ENCODE data around the gene CYP19A1. TPM values are rescaled to one million over a fixed set of nuclear protein-coding genes. Genes with fewer than 3 reads are reported as not detected.

The CYP19A1 gene
- total RNA-seq, 4 donors from 2014 or later, result 0.38 TPM; not detected in 3

DNA sequence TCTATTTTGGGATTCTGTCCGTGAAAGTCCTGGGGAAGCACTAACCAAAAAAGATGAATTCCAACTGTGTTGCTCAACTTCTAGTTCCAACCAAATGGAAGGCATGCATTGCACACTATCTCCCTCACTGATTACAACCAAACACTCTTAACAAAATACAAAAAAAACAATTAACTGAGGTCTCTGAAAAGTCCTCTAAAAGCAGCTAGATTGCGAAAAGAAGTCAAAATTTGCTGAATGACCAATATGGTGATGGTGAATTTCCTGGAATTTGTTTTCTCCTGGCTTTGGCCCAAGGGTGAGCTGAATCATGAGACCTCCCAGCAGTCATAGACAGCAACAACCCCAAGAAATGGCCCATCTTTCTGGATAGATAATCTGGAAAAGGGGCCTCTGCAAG is 28.3 kb downstream of the CYP19A1 start:
- H3K27me3 ChIP-seq, result peaks cover 0 to 14% (median 0%) of the 10 kb centered on the region in 4 donors
- H3K36me3 ChIP-seq, result no peaks in the 10 kb centered on the region
- no peak overlapping the region for H3K4me3 ChIP-seq
- intact Hi-C loops (cut with DNase I), result no loop called here
- 58 to 71% methylated on average over 2 of the region's 2 CpGs for WGBS, 2 donors
- peak overlapping the region in 2 of 4 donors; percentile 41 to 62 for H3K27ac ChIP-seq
- DNase-seq, result no peak
- H3K9me3 ChIP-seq, result no peaks in the 10 kb centered on the region
- peaks cover 3 to 11% (median 8%) of the 10 kb centered on the region in 3 donors for H3K4me1 ChIP-seq
- TF ChIP-seq POLR2A (IDR thresholded peaks at IDR 0.05), result no peak
- TF ChIP-seq, protein P1, sequence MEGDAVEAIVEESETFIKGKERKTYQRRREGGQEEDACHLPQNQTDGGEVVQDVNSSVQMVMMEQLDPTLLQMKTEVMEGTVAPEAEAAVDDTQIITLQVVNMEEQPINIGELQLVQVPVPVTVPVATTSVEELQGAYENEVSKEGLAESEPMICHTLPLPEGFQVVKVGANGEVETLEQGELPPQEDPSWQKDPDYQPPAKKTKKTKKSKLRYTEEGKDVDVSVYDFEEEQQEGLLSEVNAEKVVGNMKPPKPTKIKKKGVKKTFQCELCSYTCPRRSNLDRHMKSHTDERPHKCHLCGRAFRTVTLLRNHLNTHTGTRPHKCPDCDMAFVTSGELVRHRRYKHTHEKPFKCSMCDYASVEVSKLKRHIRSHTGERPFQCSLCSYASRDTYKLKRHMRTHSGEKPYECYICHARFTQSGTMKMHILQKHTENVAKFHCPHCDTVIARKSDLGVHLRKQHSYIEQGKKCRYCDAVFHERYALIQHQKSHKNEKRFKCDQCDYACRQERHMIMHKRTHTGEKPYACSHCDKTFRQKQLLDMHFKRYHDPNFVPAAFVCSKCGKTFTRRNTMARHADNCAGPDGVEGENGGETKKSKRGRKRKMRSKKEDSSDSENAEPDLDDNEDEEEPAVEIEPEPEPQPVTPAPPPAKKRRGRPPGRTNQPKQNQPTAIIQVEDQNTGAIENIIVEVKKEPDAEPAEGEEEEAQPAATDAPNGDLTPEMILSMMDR (IDR thresholded peaks at IDR 0.05), result no peak

DNA sequence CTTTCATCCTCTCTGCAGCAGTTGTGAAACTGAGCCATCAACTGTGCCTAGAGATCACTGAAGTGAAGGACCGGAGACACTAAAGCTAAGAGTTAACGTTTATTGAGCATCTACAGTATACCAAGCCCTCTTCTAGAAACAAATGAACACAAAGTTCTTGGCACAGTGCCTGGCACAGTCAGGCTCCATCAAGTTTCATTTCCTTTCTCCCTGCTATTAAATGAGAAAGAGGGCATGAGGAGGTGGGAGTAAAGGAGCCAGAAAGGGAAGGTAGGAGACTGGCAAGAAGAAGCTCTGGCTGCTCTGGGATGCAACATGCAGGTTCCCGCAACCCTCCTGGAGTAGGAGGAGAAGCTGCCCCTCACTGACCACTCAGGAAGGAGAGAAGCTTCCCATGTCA is 30.6 kb downstream of the CYP19A1 start:
- Histone ChIP-seq H3K4me3 (no peak overlapping the region), H3K27ac (no peak overlapping the region), H3K4me1 (peaks cover 1 to 8% (median 8%) of the 10 kb centered on the region in 3 donors), H3K9me3 (no peaks in the 10 kb centered on the region), H3K36me3 (no peaks in the 10 kb centered on the region), H3K27me3 (peaks cover 0 to 18% (median 0%) of the 10 kb centered on the region in 4 donors)
- no peak for DNase-seq
- 0 to 76% methylated on average over 1 to 3 of the region's 3 CpGs for WGBS, 2 donors
- intact Hi-C loops (cut with DNase I), result no loop called here
- TF ChIP-seq, protein P1 (IDR thresholded peaks at IDR 0.05), result no peak
- no peak for TF ChIP-seq POLR2A (IDR thresholded peaks at IDR 0.05)

DNA sequence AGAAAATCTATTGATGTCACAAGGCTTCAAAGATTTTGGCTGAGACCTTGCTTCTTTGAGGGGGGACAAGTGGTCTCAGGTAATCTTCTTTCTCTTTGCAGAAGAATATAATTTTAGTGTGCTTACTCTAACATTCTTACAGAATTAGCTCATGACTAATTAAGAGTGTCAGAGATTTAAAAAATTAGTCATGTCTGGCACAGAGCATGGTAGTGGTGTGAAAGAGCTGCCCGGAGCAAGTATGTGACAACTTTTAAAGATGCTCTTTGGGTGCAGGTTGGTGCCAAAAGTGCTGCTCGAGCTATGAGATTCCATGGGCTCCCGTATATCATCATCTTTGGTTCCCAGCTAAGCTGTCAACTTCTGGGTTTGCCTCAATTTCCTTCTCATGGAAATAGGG is 31.1 kb downstream of the CYP19A1 start:
- peaks cover 0 to 8% (median 3%) of the 10 kb centered on the region in 3 donors for H3K4me1 ChIP-seq
- no peak for DNase-seq
- TF ChIP-seq, protein P1 (IDR thresholded peaks at IDR 0.05), result no peak
- TF ChIP-seq POLR2A (IDR thresholded peaks at IDR 0.05), result no peak
- no peak overlapping the region for H3K27ac ChIP-seq
- WGBS, 2 donors, result 38 to 47% methylated on average over 3 of the region's 3 CpGs
- intact Hi-C loops (cut with DNase I), result no loop called here
- no peak overlapping the region for H3K4me3 ChIP-seq
- peaks cover 0 to 18% (median 0%) of the 10 kb centered on the region in 4 donors for H3K27me3 ChIP-seq
- H3K36me3 ChIP-seq, result no peaks in the 10 kb centered on the region
- H3K9me3 ChIP-seq, result no peaks in the 10 kb centered on the region

DNA sequence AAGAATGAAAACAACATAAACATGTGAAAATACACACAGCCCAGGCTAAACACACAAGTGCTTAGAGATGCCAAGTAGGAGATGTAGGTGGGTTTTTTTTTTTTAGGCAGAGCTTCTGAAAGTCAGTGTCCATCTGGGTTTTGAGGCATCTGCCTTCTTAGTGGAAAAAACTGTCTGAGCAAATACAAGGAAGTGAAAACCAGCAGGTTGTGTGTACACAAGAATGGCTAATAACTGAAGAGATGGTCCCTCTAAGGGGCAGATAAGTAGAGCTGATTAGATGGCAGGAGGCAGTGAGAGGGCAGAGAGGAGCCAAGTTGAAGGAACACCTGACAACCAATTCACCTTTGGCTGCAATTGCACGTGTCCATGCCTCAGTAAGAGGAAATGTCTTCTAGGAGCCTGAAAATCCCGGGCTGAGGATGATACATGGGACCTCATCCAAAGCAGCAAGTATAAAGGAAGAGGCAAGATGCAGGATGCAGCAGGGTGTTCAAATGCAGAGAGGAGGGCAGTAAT is 34.9 kb downstream of the CYP19A1 start:
- Histone ChIP-seq H3K36me3 (no peaks in the 10 kb centered on the region), H3K27ac (no peak overlapping the region), H3K4me3 (no peak overlapping the region), H3K27me3 (peaks cover 0 to 23% (median 0%) of the 10 kb centered on the region in 4 donors), H3K9me3 (no peaks in the 10 kb centered on the region), H3K4me1 (peaks cover 0 to 12% (median 9%) of the 10 kb centered on the region in 3 donors)
- DNase-seq, result no peak
- 55 to 73% methylated on average over 2 of the region's 2 CpGs for WGBS, 2 donors
- intact Hi-C loops (cut with DNase I), result no loop called here
- TF ChIP-seq, protein P1 (IDR thresholded peaks at IDR 0.05), result no peak
- TF ChIP-seq POLR2A (IDR thresholded peaks at IDR 0.05), result no peak

DNA sequence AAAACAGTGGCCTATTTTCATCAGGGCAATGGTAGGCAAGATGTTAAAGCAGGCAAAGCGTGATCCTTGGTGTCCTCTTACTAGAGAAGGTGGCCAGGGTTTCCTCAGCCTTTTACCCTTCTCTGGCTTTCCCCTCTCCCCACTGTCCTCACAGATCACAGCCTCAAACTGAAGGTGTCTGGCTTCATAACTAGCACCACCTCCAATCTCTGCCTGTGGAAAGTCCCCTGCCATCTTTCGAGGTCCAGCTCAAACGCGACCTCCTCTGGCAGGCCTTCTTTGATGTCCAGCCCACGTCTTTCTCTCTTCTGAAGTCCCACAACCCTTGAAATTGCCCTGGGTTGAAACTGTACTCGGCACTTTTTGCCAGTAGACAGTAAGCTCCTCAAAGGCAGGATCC is 35.9 kb downstream of the CYP19A1 start:
- intact Hi-C loops (cut with DNase I), result no loop called here
- no peak for DNase-seq
- Histone ChIP-seq H3K9me3 (no peaks in the 10 kb centered on the region), H3K27ac (no peak overlapping the region), H3K4me1 (peaks cover 0 to 9% (median 4%) of the 10 kb centered on the region in 3 donors), H3K4me3 (no peak overlapping the region), H3K36me3 (no peaks in the 10 kb centered on the region), H3K27me3 (peaks cover 0 to 25% (median 0%) of the 10 kb centered on the region in 4 donors)
- WGBS, 2 donors, result 68 to 84% methylated on average over 3 to 6 of the region's 6 CpGs
- TF ChIP-seq POLR2A (IDR thresholded peaks at IDR 0.05), result no peak

All from esophagus squamous epithelium (tissue), 5 donors.